Activated naive CD8-positive, alpha-beta T cell treated with anti-CD3 and anti-CD28 coated beads for 36 hours (primary cell): Measurements from ENCODE around the gene OR14I1. TPM values are rescaled to one million over a fixed set of nuclear protein-coding genes. Genes with fewer than 3 reads are reported as not detected.

ENCODE experiments used
- total RNA-seq, 2 experiments: library from RNA; stranded (reverse); gene quantifications; one replicate each; pipeline ENCODE4 v1.2.3, GENCODE V29; 2021

OR14I1 gene
- total RNA-seq, 2 experiments from 2014 or later, result not detected

Other genes starting within 250 kb of the OR14I1 start
- gene OR2T3, start 229.4 kb downstream of the OR14I1 start, total RNA-seq, result not detected
- not detected for gene OR2T5, start 214.2 kb downstream of the OR14I1 start, total RNA-seq
- not detected for gene OR2G6, start 194.7 kb downstream of the OR14I1 start, total RNA-seq
- gene OR2T29, start 140.0 kb downstream of the OR14I1 start, total RNA-seq, result not detected
- not detected for gene OR2T34, start 128.0 kb downstream of the OR14I1 start, total RNA-seq
- gene OR2T10, start 105.1 kb downstream of the OR14I1 start, total RNA-seq, result not detected
- not detected for gene OR2T11, start 67.7 kb downstream of the OR14I1 start, total RNA-seq
- not detected for gene OR2T35, start 57.5 kb downstream of the OR14I1 start, total RNA-seq
- not detected for gene OR2T27, start 47.2 kb downstream of the OR14I1 start, total RNA-seq
- gene LYPD8, start 53.0 kb upstream of the OR14I1 start, total RNA-seq, result not detected
- gene SH3BP5L, start 123.1 kb upstream of the OR14I1 start, total RNA-seq, result 10 to 100 TPM; 15.9 to 16.8 TPM
- gene ZNF672, start 135.5 kb upstream of the OR14I1 start, total RNA-seq, result 10 to 100 TPM; 46.4 to 48.0 TPM
- gene ZNF692, start 156.3 kb upstream of the OR14I1 start, total RNA-seq, result 10 to 100 TPM; 59.1 to 62.2 TPM
- gene PGBD2, start 203.5 kb upstream of the OR14I1 start, total RNA-seq, result 1 to 10 TPM; 3.6 to 4.4 TPM